ENCODE results near the gene AKR1C3. TPM values are rescaled to one million over a fixed set of nuclear protein-coding genes. Genes with fewer than 3 reads are reported as not detected.

AKR1C3 gene
- total and polyA plus RNA-seq, 8 donors: 28.1 to 883 (median 174) TPM

- Histone ChIP-seq H3K9me3 (peaks cover 0 to 7% (median 3%) of the 10 kb centered on the region in 4 donors), H3K4me1 (peaks cover 0 to 10% (median 7%) of the 10 kb centered on the region in 4 donors), H3K27ac (peak overlapping the region; percentile 84 to 92 (median 88)), H3K36me3 (no peaks in the 10 kb centered on the region), H3K4me3 (peak overlapping the region in 1 of 4 donors; percentile 4), H3K27me3 (no peaks in the 10 kb centered on the region)
- DNase-seq: peak in 1 of 2 donors; percentile 24
- WGBS, 5 donors: 20 to 37% (median 31%) methylated on average over 3 of the region's 3 CpGs
- intact Hi-C loops (cut with DNase I; ENCODE audit: low total_unique reads): no loop called here
- TF ChIP-seq POLR2A (IDR thresholded peaks at IDR 0.05) (no peak), POLR2AphosphoS5 (IDR thresholded peaks at IDR 0.05) (peak in 2 of 3 donors; percentile 32 to 38)
These were observed 53.9 kb downstream of the AKR1C3 start for GRCh38 chr10:5147981-5148677.

- no peaks in the 10 kb centered on the region for H3K36me3 ChIP-seq
- H3K27ac ChIP-seq: peak overlapping the region in 4 of 5 donors; percentile 84 to 88 (median 87)
- TF ChIP-seq CTCF (IDR thresholded peaks at IDR 0.05): no peak
- TF ChIP-seq EP300 (IDR thresholded peaks at IDR 0.05): no peak
- no peak for TF ChIP-seq POLR2AphosphoS5 (IDR thresholded peaks at IDR 0.05)
- WGBS, 5 donors: 30 to 59% (median 46%) methylated on average over 1 of the region's 1 CpG
- intact Hi-C loops (cut with DNase I; ENCODE audit: low total_unique reads): no loop called here
- peaks cover 0 to 9% (median 6%) of the 10 kb centered on the region in 4 donors for H3K4me1 ChIP-seq
- peaks cover 0 to 7% (median 3%) of the 10 kb centered on the region in 4 donors for H3K9me3 ChIP-seq
- H3K27me3 ChIP-seq: no peaks in the 10 kb centered on the region
- no peak for DNase-seq
- H3K4me3 ChIP-seq: no peak overlapping the region
These were observed 54.4 kb downstream of the AKR1C3 start for GRCh38 chr10:5148678-5149032.

GRCh38 chr10:5151076-5151475 lies 56.9 kb downstream of the AKR1C3 start:
- TF ChIP-seq EP300 (IDR thresholded peaks at IDR 0.05) (no peak), POLR2A (IDR thresholded peaks at IDR 0.05) (no peak), CTCF (IDR thresholded peaks at IDR 0.05) (no peak), POLR2AphosphoS5 (IDR thresholded peaks at IDR 0.05) (no peak)
- intact Hi-C loops (cut with DNase I; ENCODE audit: low total_unique reads): no loop called here
- H3K4me3 ChIP-seq: no peak overlapping the region
- peaks cover 0 to 9% (median 6%) of the 10 kb centered on the region in 4 donors for H3K4me1 ChIP-seq
- DNase-seq: no peak
- H3K9me3 ChIP-seq: peaks cover 0 to 7% (median 3%) of the 10 kb centered on the region in 4 donors
- 92 to 98% (median 95%) methylated on average over 3 of the region's 3 CpGs for WGBS, 5 donors
- no peaks in the 10 kb centered on the region for H3K36me3 ChIP-seq
- H3K27ac ChIP-seq: no peak overlapping the region
- H3K27me3 ChIP-seq: no peaks in the 10 kb centered on the region

GRCh38 chr10:5155951-5156350 lies 61.7 kb downstream of the AKR1C3 start:
- no peak overlapping the region for H3K4me3 ChIP-seq
- TF ChIP-seq EP300 (IDR thresholded peaks at IDR 0.05): no peak
- no peak for TF ChIP-seq CTCF (IDR thresholded peaks at IDR 0.05)
- TF ChIP-seq POLR2A (IDR thresholded peaks at IDR 0.05): no peak
- TF ChIP-seq POLR2AphosphoS5 (IDR thresholded peaks at IDR 0.05): no peak

More at GRCh38 chr10:5155951-5156350, 61.7 kb downstream of the AKR1C3 start:
- Histone ChIP-seq H3K27ac (no peak overlapping the region), H3K27me3 (no peaks in the 10 kb centered on the region), H3K9me3 (peaks cover 0 to 11% (median 3%) of the 10 kb centered on the region in 4 donors), H3K36me3 (no peaks in the 10 kb centered on the region), H3K4me1 (no peaks in the 10 kb centered on the region)
- intact Hi-C loops (cut with DNase I; ENCODE audit: low total_unique reads): no loop called here
- 44 to 65% (median 64%) methylated on average over 1 of the region's 1 CpG for WGBS, 5 donors
- no peak for DNase-seq

Small RNA genes within 50 kb of the gene (small RNA-seq; reads per million reads assigned to genes)
- gene RF00096: 0 reads per million in 4 donors

Other genes starting within 250 kb of the AKR1C3 start
- 100 to 1,000 TPM in 1 of 5 donors, 10 to 100 TPM in 4; 17.4 to 227 (median 63.4) TPM for gene AKR1C1, start 131.0 kb upstream of the AKR1C3 start, total RNA-seq
- gene AKR1C1, start 131.0 kb upstream of the AKR1C3 start, polyA plus RNA-seq: 100 to 1,000 TPM; 110 to 378 (median 130) TPM
- gene AKR1C2, start 90.6 kb upstream of the AKR1C3 start, total RNA-seq: 100 to 1,000 TPM in 2 of 5 donors, 10 to 100 TPM in 3; 30.4 to 168 (median 64.8) TPM
- 100 to 1,000 TPM in 1 of 3 donors, 10 to 100 TPM in 2; 40.0 to 507 (median 61.5) TPM for gene AKR1C2, start 90.6 kb upstream of the AKR1C3 start, polyA plus RNA-seq
- gene AKR1C8, start 90.7 kb downstream of the AKR1C3 start, total RNA-seq: not detected
- not detected for gene AKR1C8, start 90.7 kb downstream of the AKR1C3 start, polyA plus RNA-seq
- not detected for gene AKR1C4, start 102.4 kb downstream of the AKR1C3 start, total RNA-seq
- gene AKR1C4, start 102.4 kb downstream of the AKR1C3 start, polyA plus RNA-seq: not detected

All from stomach (tissue), 9 donors.